GM12801 (cell line): ENCODE results near the gene CCDC60.
A peak's percentile ranks its signal among the peaks of the same experiment; 100 is the strongest.

Source experiments
- CTCF ChIP-seq: IDR thresholded peaks from one replicate; pipeline ENCODE4 v1.5.1; 2011; ENCODE audit warnings: control low read depth; ENCODE audit not compliant: insufficient read length; ENCODE audit errors: extremely low read depth

The CCDC60 gene

GRCh38 chr12:119406308-119406707, 71.8 kb downstream of the CCDC60 start:
- no peak for TF ChIP-seq CTCF

- TF ChIP-seq CTCF, result no peak
Measured at GRCh38 chr12:119406811-119407210, 72.3 kb downstream of the CCDC60 start.

- no peak for TF ChIP-seq CTCF
Measured at GRCh38 chr12:119409043-119409442, 74.5 kb downstream of the CCDC60 start.

- no peak for TF ChIP-seq CTCF
Measured at GRCh38 chr12:119410396-119410795, 75.9 kb downstream of the CCDC60 start.

- no peak for TF ChIP-seq CTCF
Measured at GRCh38 chr12:119412306-119412705, 77.8 kb downstream of the CCDC60 start.

GRCh38 chr12:119412811-119413794, 78.6 kb downstream of the CCDC60 start:
- TF ChIP-seq CTCF, result peak; percentile 39

GRCh38 chr12:119415714-119416113, 81.2 kb downstream of the CCDC60 start:
- TF ChIP-seq CTCF, result no peak
